ENCODE data around the gene INSL4. TPM values are rescaled to one million over a fixed set of nuclear protein-coding genes. Genes with fewer than 3 reads are reported as not detected.

Gene INSL4
- total RNA-seq (2022; extraction: Qiagen RNA extraction), result 14.0 to 17.1 TPM (median 15.9 TPM) in 5 replicates

DNA sequence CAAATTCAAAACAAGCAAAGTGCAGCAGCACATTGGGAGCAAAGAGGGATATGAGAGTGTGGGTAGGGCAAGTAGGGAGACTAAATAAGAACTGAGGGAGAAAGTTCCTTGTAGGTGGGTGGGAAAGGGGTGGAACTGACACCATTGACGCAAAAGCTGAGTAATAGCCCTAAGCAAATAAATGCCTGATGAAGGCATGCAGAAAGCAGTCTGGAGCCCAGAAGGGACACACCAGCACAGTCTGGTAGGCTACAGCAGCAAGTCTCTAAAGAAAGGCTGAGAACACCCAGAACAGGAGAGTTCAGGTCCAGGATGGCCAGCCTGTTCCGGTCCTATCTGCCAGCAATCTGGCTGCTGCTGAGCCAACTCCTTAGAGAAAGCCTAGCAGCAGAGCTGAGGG lies at the start of gene INSL4:
INSL4 (plus strand) TSS at position 208 of the 400 bp plus-strand sequence; CDS start at position 313, 105 bp downstream.

DNA sequence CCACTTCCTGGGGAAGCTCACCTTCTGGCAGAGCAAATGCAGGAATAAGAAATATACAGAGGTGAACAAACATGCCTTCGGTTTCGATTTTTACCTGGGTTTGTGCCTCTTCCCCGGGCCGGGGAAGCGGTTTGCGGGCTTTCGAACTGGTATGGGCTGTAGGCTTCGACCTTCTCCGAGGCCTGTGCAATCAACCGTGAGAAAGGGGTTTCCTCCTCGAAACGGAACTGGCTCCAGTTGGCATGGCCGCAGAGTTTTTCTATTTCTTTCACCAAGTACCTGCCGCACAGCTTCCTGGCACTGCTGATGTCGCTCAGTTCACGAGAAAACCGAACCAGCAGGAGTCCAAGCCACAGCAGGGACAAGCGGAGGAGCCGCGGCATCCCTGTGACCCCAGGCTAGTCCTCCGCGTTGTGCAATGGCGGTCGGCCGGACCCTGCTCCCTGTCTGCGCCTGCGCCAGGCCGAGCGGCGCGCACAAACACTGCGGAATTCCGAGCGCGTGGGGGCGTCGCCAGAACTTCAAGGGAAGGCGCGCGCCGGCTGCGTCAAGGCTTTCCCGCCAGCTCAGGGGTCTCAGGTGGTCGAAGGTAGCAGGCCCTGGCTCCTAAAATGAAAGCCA lies 45.9 kb upstream of the INSL4 start, which contains the start of gene INSL6:
INSL6 (minus strand) TSS at position 420 of the 621 bp plus-strand sequence; CDS start at position 383, 37 bp downstream.

Other genes starting within 250 kb of the INSL4 start
- gene JAK2, start 246.1 kb upstream of the INSL4 start, total RNA-seq (2022; extraction: Qiagen RNA extraction), result 3.1 to 5.3 TPM (median 5.1 TPM) in 5 replicates
- gene INSL6, start 45.8 kb upstream of the INSL4 start, total RNA-seq (2022; extraction: Qiagen RNA extraction), result not detected in 5 replicates
- gene RLN2, start 73.3 kb downstream of the INSL4 start, total RNA-seq (2022; extraction: Qiagen RNA extraction), result 0.17 to 0.70 TPM (median 0.32 TPM) in 3 of 5 replicates, not detected in the others
- not detected in 5 replicates for gene RLN1, start 108.5 kb downstream of the INSL4 start, total RNA-seq (2022; extraction: Qiagen RNA extraction)
- 20.4 to 27.8 TPM (median 21.8 TPM) in 5 replicates for gene PLGRKT, start 206.5 kb downstream of the INSL4 start, total RNA-seq (2022; extraction: Qiagen RNA extraction)
- gene CD274, start 219.1 kb downstream of the INSL4 start, total RNA-seq (2022; extraction: Qiagen RNA extraction), result 1.1 to 2.1 TPM (median 1.3 TPM) in 5 replicates